GM12878 (cell line): ENCODE data around the gene RSF1. TPM values are rescaled to one million over a fixed set of nuclear protein-coding genes. Genes with fewer than 3 reads are reported as not detected.

Experiments used
- ATAC-seq: fragments of 200-7000 bp; cut with Tn5 transposase; 3 replicates; pipeline ENCODE4 v1.9.1; 2020; ENCODE audit warnings: mild to moderate bottlenecking, moderate library complexity
- BruUV-seq: library from RNA; stranded (reverse); fragments of 400-500 nt; replicated peaks from 2 replicates; lab custom pipeline; 2021; lab: Mats Ljungman, UMichigan
- CTCF ChIA-PET: fragments of 300-600 bp; sonication (Branson Sonifier 250); formaldehyde crosslinking; extraction: SDS; loops from one replicate; lab custom pipeline; 2021; ENCODE audit warnings: inconsistent platforms; lab: Yijun Ruan, JAX
- POLR2A ChIA-PET: fragments of 350-600 bp; formaldehyde crosslinking; extraction: SDS; loops from one replicate; lab custom pipeline; 2021; ENCODE audit warnings: inconsistent platforms; lab: Charles Lee
- RAD21 ChIA-PET: fragments of 300-600 bp; sonication (Branson Sonifier 250); formaldehyde crosslinking; loops from one replicate; lab custom pipeline; 2023; ENCODE audit warnings: antibody characterized with exemption; ENCODE audit not compliant: unreplicated experiment; lab: Charles Lee
- SMC1A ChIA-PET: fragments of 300-600 bp; sonication (Branson Sonifier 250); formaldehyde crosslinking; loops from one replicate; lab custom pipeline; 2023; ENCODE audit not compliant: unreplicated experiment, uncharacterized antibody; lab: Charles Lee
- DNase-seq: peaks from one replicate; pipeline ENCODE4 v3.0.0-alpha.2; 2011; ENCODE audit warnings: low read depth, low spot score
- FAIRE-seq: peaks from 3 replicates; lab custom pipeline; 2011; peaks lifted over from hg19 to GRCh38; lab: Jason Lieb, UNC
- H2AFZ ChIP-seq: 2 replicates; pipeline ENCODE4 v1.6.0; 2011; ENCODE audit warnings: low read depth, low read length, control low read depth; ENCODE audit not compliant: control insufficient read depth
- H3K27ac ChIP-seq: 2 replicates; pipeline ENCODE4 v1.5.1; 2011; ENCODE audit warnings: control low read depth; ENCODE audit not compliant: control insufficient read depth, insufficient read depth
- H3K27me3 ChIP-seq, 2 experiments: replicated peaks in 1 of 2; 2 replicates each; pipeline versions ENCODE4 v1.6.0 to v1.6.1; 2011; ENCODE audit warnings: low read length in 1 of 2; ENCODE audit not compliant: control insufficient read depth in 2 of 2, insufficient read depth in 2 of 2
- H3K36me3 ChIP-seq, 2 experiments: 2 replicates each; pipeline ENCODE4 v1.5.1; 2011; ENCODE audit warnings: low read length in 1 of 2; ENCODE audit not compliant: control insufficient read depth in 2 of 2, insufficient read depth in 2 of 2
- H3K4me1 ChIP-seq: 2 replicates; pipeline ENCODE4 v1.6.1; 2011; ENCODE audit warnings: mild to moderate bottlenecking, low read length, moderate library complexity, mixed read lengths; ENCODE audit not compliant: control insufficient read depth, insufficient read depth
- H3K4me2 ChIP-seq: 2 replicates; pipeline ENCODE4 v1.6.0; 2011; ENCODE audit warnings: control low read depth; ENCODE audit not compliant: control insufficient read depth, insufficient read depth
- H3K4me3 ChIP-seq: fragments of 200-600 bp; sonication (generic); 2 replicates; pipeline ENCODE4 v1.5.1; 2016
- H3K79me2 ChIP-seq: 2 replicates; pipeline ENCODE4 v1.6.0; 2011; ENCODE audit warnings: low read length; ENCODE audit not compliant: control insufficient read depth, insufficient read depth
- H3K9ac ChIP-seq: 2 replicates; pipeline ENCODE4 v1.8.0; 2011; ENCODE audit warnings: low read length, control low read depth, mixed read lengths; ENCODE audit not compliant: control insufficient read depth, insufficient read depth
- H3K9me3 ChIP-seq: replicated peaks from 3 replicates; pipeline ENCODE4 v1.5.1; 2011; ENCODE audit warnings: mild to moderate bottlenecking, low read length; ENCODE audit not compliant: control insufficient read depth, insufficient read depth
- H4K20me1 ChIP-seq: 2 replicates; pipeline ENCODE4 v1.6.0; 2011; ENCODE audit not compliant: control insufficient read depth, insufficient read depth
- ATF2 ChIP-seq: IDR thresholded peaks from 2 replicates; pipeline ENCODE4 v1.6.1; 2012; ENCODE audit warnings: low read length, inconsistent platforms
- BACH1 ChIP-seq: fragments of 450-650 bp; IDR thresholded peaks from 2 replicates; pipeline ENCODE4 v1.6.1; 2017; ENCODE audit warnings: mild to moderate bottlenecking, borderline replicate concordance
- BMI1 ChIP-seq: fragments of 450-650 bp; IDR thresholded peaks from 2 replicates; pipeline ENCODE4 v1.6.1; 2016; ENCODE audit warnings: mild to moderate bottlenecking, moderate library complexity, borderline replicate concordance
- CHD2 ChIP-seq: IDR thresholded peaks from 2 replicates; pipeline ENCODE4 v1.6.1; 2011; ENCODE audit warnings: low read depth, low read length, improper control_type of control experiment, borderline replicate concordance
- MYB ChIP-seq: fragments of 150-350 bp; IDR thresholded peaks from 2 replicates; pipeline ENCODE4 v1.6.1; 2014; ENCODE audit warnings: mild to moderate bottlenecking, low read depth, low read length, borderline replicate concordance
- RELA ChIP-seq: fragments of 450-650 bp; IDR thresholded peaks from 2 replicates; pipeline ENCODE4 v1.8.0; 2014; ENCODE audit warnings: borderline replicate concordance; ENCODE audit not compliant: partially characterized antibody
- WGBS: methylation state at CpG from one replicate; pipeline ENCODE4 v1.1.6; 2016; ENCODE audit warnings: low lambda C conversion rate; ENCODE audit not compliant: insufficient replicate concordance, insufficient coverage; ENCODE audit errors: missing lambda C conversion rate; 5-methylcytosine and 5-hydroxymethylcytosine counted together
- in situ Hi-C: fragments of 300-500 bp; cut with MboI; formaldehyde crosslinking; loops from 9 replicates; pipeline ENCODE4 v1.14.3; 2018; ENCODE audit warnings: mixed read lengths
- intact Hi-C: fragments of 100-400 bp; cut with micrococcal nuclease; formaldehyde crosslinking; loops from one replicate; pipeline ENCODE4 v1.14.2; 2022; ENCODE audit not compliant: unreplicated experiment
- polyA plus RNA-seq, 11 experiments: library from polyadenylated mRNA; depleted of rRNA in 4 of 11; unstranded in 6 of 11; stranded (reverse) in 5 of 11; fragments of >200 nt; fragmentation: Nextera tagmentation in 4 of 11; fragmentation: Illumina TruSeq in 1 of 11; extraction: Ambion mirVana in 4 of 11; extraction: Trizol in 1 of 11; gene quantifications; 1 replicate in 1 of 11; 2 replicates in 10 of 11; pipeline versions ENCODE4 v1.2.1 to v1.2.3, GENCODE V29; 2011 to 2016; ENCODE audit warnings: inconsistent platforms in 2 of 11, missing spikeins in 2 of 11, low read depth in 1 of 11
- total RNA-seq, 4 experiments: library from RNA; depleted of rRNA in 3 of 4; stranded (reverse); fragments of >200 nt in 3 of 4; fragmentation: Illumina TruSeq in 1 of 4; extraction: Trizol in 1 of 4; gene quantifications; 2 replicates each; pipeline versions ENCODE4 v1.2.1 to v1.2.3, GENCODE V29; 2013 to 2021

The RSF1 gene
- total and polyA plus RNA-seq, 10 of the 15 experiments (the other 5 are each of a cell fraction or from before 2014, with no cell fraction given): 9.0 to 45.3 (median 30.0) TPM

GRCh38 chr11:77748266-77748665 is 72.3 kb downstream of the RSF1 start:
- Histone ChIP-seq H3K9ac (no peak overlapping the region), H2AFZ (no peak overlapping the region), H4K20me1 (no peaks in the 10 kb centered on the region; the same call in none of the 2 replicates), H3K9me3 (no peaks in the 10 kb centered on the region), H3K27ac (no peak overlapping the region), H3K4me1 (no peaks in the 10 kb centered on the region), H3K4me3 (no peak overlapping the region), H3K27me3 (no peaks in the 10 kb centered on the region), H3K36me3 (peaks cover 0 to 10% of the 10 kb centered on the region in 2 experiments; a peak in 3 of 4 replicates), H3K4me2 (no peak overlapping the region), H3K79me2 (no peaks in the 10 kb centered on the region; the same call in none of the 2 replicates)
- BruUV-seq: no TSS peak
- FAIRE-seq (no peak), ATAC-seq (no peak), DNase-seq (no peak)
- in situ Hi-C loops (no loop called here), intact Hi-C loops (no loop called here)
- WGBS: 77% methylated on average over 5 of the region's 5 CpGs
- TF ChIP-seq BACH1 (no peak), RELA (no peak), BMI1 (no peak), ATF2 (no peak), CHD2 (no peak), MYB (no peak)
- SMC1A ChIA-PET: no interaction called here
- CTCF ChIA-PET: interaction anchor here (1.0 to 1.1 kb wide), 2 partner anchors 14 to 41 kb away, joined by 3 read pairs; no protein-coding TSS in a partner anchor
- RAD21 ChIA-PET: no interaction called here
- POLR2A ChIA-PET: no interaction called here
